WTC11 (cell line): ENCODE data around the gene ESAM. TPM values are rescaled to one million over a fixed set of nuclear protein-coding genes. Genes with fewer than 3 reads are reported as not detected.

Source experiments
- ATAC-seq: fragments of 200-7000 bp; cut with Tn5 transposase; 2 replicates; pipeline ENCODE4 v1.10.0; 2021; ENCODE audit warnings: mild to moderate bottlenecking, moderate library complexity
- CTCF ChIA-PET: fragments of 300-600 bp; sonication (Branson Sonifier 250); formaldehyde crosslinking; loops from one replicate; lab custom pipeline; 2021; ENCODE audit warnings: antibody characterized with exemption; lab: Charles Lee
- POLR2A ChIA-PET: fragments of 350-600 bp; sonication (Branson Sonifier 250); formaldehyde crosslinking; loops from one replicate; lab custom pipeline; 2021; ENCODE audit warnings: antibody characterized with exemption; lab: Charles Lee
- DNase-seq: peaks from one replicate; pipeline ENCODE4 v3.0.0; 2021; ENCODE audit warnings: low spot score
- H3K27ac Mint-ChIP-seq: 2 replicates; pipeline ENCODE4 v1.8.0; 2021; ENCODE audit warnings: mixed read lengths
- H3K27me3 Mint-ChIP-seq: 2 replicates; pipeline ENCODE4 v1.8.0; 2021; ENCODE audit warnings: low read depth, mild to moderate bottlenecking, moderate library complexity, mixed read lengths
- H3K36me3 Mint-ChIP-seq: 2 replicates; pipeline ENCODE4 v1.8.0; 2021; ENCODE audit warnings: mixed read lengths
- H3K4me1 Mint-ChIP-seq: 2 replicates; pipeline ENCODE4 v1.8.0; 2022; ENCODE audit warnings: mixed read lengths
- H3K4me3 Mint-ChIP-seq: 2 replicates; pipeline ENCODE4 v1.8.0; 2021; ENCODE audit warnings: mild to moderate bottlenecking, moderate library complexity, mixed read lengths
- H3K9me3 Mint-ChIP-seq: 2 replicates; pipeline ENCODE4 v1.8.0; 2021; ENCODE audit warnings: mixed read lengths
- AFF4 ChIP-seq: sonication (generic); formaldehyde crosslinking; IDR thresholded peaks from 2 replicates; pipeline ENCODE4 v1.8.1; 2023; ENCODE audit warnings: mild to moderate bottlenecking, missing genetic modification reagents, borderline replicate concordance
- ARID4B ChIP-seq: sonication (generic); formaldehyde crosslinking; IDR thresholded peaks from 2 replicates; pipeline ENCODE4 v1.8.0; 2023; ENCODE audit warnings: missing genetic modification reagents, mild to moderate bottlenecking, borderline replicate concordance
- CBFB ChIP-seq: sonication (generic); formaldehyde crosslinking; IDR thresholded peaks from 2 replicates; pipeline ENCODE4 v1.8.1; 2022; ENCODE audit warnings: mild to moderate bottlenecking, low read depth, missing genetic modification reagents
- CREM ChIP-seq: sonication (generic); formaldehyde crosslinking; IDR thresholded peaks from 2 replicates; pipeline ENCODE4 v1.8.1; 2022; ENCODE audit warnings: mild to moderate bottlenecking, missing genetic modification reagents, moderate library complexity
- ELF4 ChIP-seq: sonication (generic); formaldehyde crosslinking; IDR thresholded peaks from 2 replicates; pipeline ENCODE4 v1.8.1; 2022; ENCODE audit warnings: low read depth, mild to moderate bottlenecking, moderate library complexity, missing genetic modification reagents
- ETV6 ChIP-seq: sonication (generic); formaldehyde crosslinking; IDR thresholded peaks from 2 replicates; pipeline ENCODE4 v1.8.1; 2022; ENCODE audit warnings: mild to moderate bottlenecking, missing genetic modification reagents
- FOXP4 ChIP-seq: sonication (generic); formaldehyde crosslinking; IDR thresholded peaks from 2 replicates; pipeline ENCODE4 v1.8.0; 2022; ENCODE audit warnings: mild to moderate bottlenecking, missing genetic modification reagents
- HMGXB4 ChIP-seq: sonication (generic); formaldehyde crosslinking; IDR thresholded peaks from 2 replicates; pipeline ENCODE4 v1.8.1; 2023; ENCODE audit warnings: mild to moderate bottlenecking, moderate library complexity, missing genetic modification reagents
- MYBL2 ChIP-seq: sonication (generic); formaldehyde crosslinking; IDR thresholded peaks from 2 replicates; pipeline ENCODE4 v1.8.1; 2023; ENCODE audit warnings: mild to moderate bottlenecking, moderate library complexity, missing genetic modification reagents
- PREB ChIP-seq: sonication (generic); formaldehyde crosslinking; IDR thresholded peaks from 2 replicates; pipeline ENCODE4 v1.8.1; 2022; ENCODE audit warnings: mild to moderate bottlenecking, missing genetic modification reagents, moderate library complexity, borderline replicate concordance
- SP1 ChIP-seq: sonication (generic); formaldehyde crosslinking; conservative IDR thresholded peaks from 2 replicates; pipeline ENCODE4 v1.8.1; 2022; ENCODE audit warnings: missing genetic modification reagents
- TEAD1 ChIP-seq: sonication (generic); formaldehyde crosslinking; IDR thresholded peaks from 2 replicates; pipeline ENCODE4 v1.8.0; 2022; ENCODE audit warnings: mild to moderate bottlenecking, missing genetic modification reagents
- ZBTB21 ChIP-seq: sonication (generic); formaldehyde crosslinking; IDR thresholded peaks from 2 replicates; pipeline ENCODE4 v1.8.1; 2023; ENCODE audit warnings: mild to moderate bottlenecking, missing genetic modification reagents, borderline replicate concordance
- ZMAT4 ChIP-seq: fragments of 250-450 bp; sonication (Bioruptor Pico); IDR thresholded peaks from 2 replicates; pipeline ENCODE4 v1.9.0; 2021; ENCODE audit warnings: mild to moderate bottlenecking
- ZNF232 ChIP-seq: sonication (generic); formaldehyde crosslinking; IDR thresholded peaks from 2 replicates; pipeline ENCODE4 v1.8.0; 2022; ENCODE audit warnings: mild to moderate bottlenecking, missing genetic modification reagents
- ZNF532 ChIP-seq: fragments of 250-450 bp; sonication (Bioruptor Pico); IDR thresholded peaks from 2 replicates; pipeline ENCODE4 v1.9.0; 2021; ENCODE audit warnings: mild to moderate bottlenecking, borderline replicate concordance
- total RNA-seq: library from RNA; stranded (reverse); gene quantifications from 3 replicates; pipeline ENCODE4 v1.2.3, GENCODE V29; 2021

Gene ESAM
- total RNA-seq, 1 experiment from 2014 or later = 0.48 TPM

GRCh38 chr11:124800226-124800929 is 38.3 kb upstream of the ESAM start, which contains the start of gene MSANTD2:
Gene MSANTD2, minus strand, starts transcription at chr11:124800406. Its CDS starts 26 bp downstream, at chr11:124800380.
- Mint-ChIP-seq H3K27me3 (no peaks in the 10 kb centered on the region; the same call in 1 of the 2 replicates), H3K27ac (peak within 1 kb of the TSS; percentile 84), H3K4me3 (peak within 1 kb of the TSS; percentile 88), H3K9me3 (no peaks in the 10 kb centered on the region), H3K36me3 (peaks cover 2% of the 10 kb centered on the region; the same call in 1 of the 2 replicates), H3K4me1 (peaks cover 33% of the 10 kb centered on the region)
- ATAC-seq (peak; percentile 84), DNase-seq (peak; percentile 75)
- ChIA-PET POLR2A (interaction anchor here (1.3 to 1.6 kb wide), 2 partner anchors 42 to 54 kb away, joined by 6 read pairs; no protein-coding TSS in a partner anchor), CTCF (interaction anchor here (0.7 to 5.9 kb wide), 10 partner anchors 37 to 131 kb away, joined by 3 to 32 read pairs (median 8); partner anchors contain the start of gene ROBO3)
- TF ChIP-seq HMGXB4 (peak; percentile 75; the same call in 1 of the 2 replicates), ZNF532 (no peak; the same call in 1 of the 2 replicates), AFF4 (CRISPR knock-in tag) (0 out of 2 replicates have a peak, but pooled peaks have one; percentile 24), ZMAT4 (0 out of 2 replicates have a peak, but pooled peaks have one; percentile 31), CBFB (0 out of 2 replicates have a peak, but pooled peaks have one; percentile 26), SP1 (CRISPR knock-in tag) (no peak; the same call in 1 of the 2 replicates), ARID4B (CRISPR knock-in tag) (0 out of 2 replicates have a peak, but pooled peaks have one; percentile 54), CREM (peak; percentile 89; the same call in 1 of the 2 replicates), TEAD1 (peak; percentile 56; the same call in 1 of the 2 replicates), MYBL2 (CRISPR knock-in tag) (peak; percentile 48; the same call in 1 of the 2 replicates), ETV6 (peak; percentile 59), ELF4 (CRISPR knock-in tag) (0 out of 2 replicates have a peak, but pooled peaks have one; percentile 38), FOXP4 (CRISPR knock-in tag) (peak; percentile 60; the same call in 1 of the 2 replicates), ZBTB21 (CRISPR knock-in tag) (0 out of 2 replicates have a peak, but pooled peaks have one; percentile 74), ZNF232 (0 out of 2 replicates have a peak, but pooled peaks have one; percentile 23), PREB (CRISPR knock-in tag) (no peak)
